Hepatocyte (in vitro differentiated cells): ENCODE results near the gene PAAF1.

ENCODE experiments used
- EZH2 ChIP-seq: fragments of 200-600 bp; sonication (generic); IDR thresholded peaks from 2 replicates; pipeline ENCODE4 v1.6.1; 2016; ENCODE audit warnings: antibody characterized with exemption, mild to moderate bottlenecking, borderline replicate concordance
- TF ChIP-seq, protein P1 (sequence below): fragments of 200-600 bp; sonication (generic); IDR thresholded peaks from 2 replicates; pipeline ENCODE4 v1.5.1; 2016; ENCODE audit warnings: antibody characterized with exemption, mild to moderate bottlenecking; ENCODE audit not compliant: poor library complexity

DNA sequence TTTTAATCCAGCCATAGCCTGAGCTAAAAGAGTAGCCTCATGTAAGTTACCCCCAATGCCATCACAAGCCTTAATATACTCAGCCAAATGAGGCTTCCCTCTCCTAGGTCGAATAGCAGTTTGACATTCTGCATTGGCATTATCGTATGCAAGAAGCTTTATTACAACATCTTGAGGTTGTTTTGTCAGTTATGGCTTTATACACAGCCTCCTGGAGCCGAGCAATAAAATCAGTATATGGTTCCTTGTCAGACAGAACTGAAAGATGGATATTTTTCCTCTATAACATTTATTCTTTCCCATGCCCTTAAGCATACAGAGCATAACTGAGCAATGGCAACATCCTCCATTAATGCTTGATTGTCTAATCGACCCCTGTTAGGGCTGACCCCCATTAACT is 68.6 kb downstream of the PAAF1 start:
- TF ChIP-seq, protein P1, sequence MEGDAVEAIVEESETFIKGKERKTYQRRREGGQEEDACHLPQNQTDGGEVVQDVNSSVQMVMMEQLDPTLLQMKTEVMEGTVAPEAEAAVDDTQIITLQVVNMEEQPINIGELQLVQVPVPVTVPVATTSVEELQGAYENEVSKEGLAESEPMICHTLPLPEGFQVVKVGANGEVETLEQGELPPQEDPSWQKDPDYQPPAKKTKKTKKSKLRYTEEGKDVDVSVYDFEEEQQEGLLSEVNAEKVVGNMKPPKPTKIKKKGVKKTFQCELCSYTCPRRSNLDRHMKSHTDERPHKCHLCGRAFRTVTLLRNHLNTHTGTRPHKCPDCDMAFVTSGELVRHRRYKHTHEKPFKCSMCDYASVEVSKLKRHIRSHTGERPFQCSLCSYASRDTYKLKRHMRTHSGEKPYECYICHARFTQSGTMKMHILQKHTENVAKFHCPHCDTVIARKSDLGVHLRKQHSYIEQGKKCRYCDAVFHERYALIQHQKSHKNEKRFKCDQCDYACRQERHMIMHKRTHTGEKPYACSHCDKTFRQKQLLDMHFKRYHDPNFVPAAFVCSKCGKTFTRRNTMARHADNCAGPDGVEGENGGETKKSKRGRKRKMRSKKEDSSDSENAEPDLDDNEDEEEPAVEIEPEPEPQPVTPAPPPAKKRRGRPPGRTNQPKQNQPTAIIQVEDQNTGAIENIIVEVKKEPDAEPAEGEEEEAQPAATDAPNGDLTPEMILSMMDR: no peak
- TF ChIP-seq EZH2: no peak
